NCI-H748 treated with DMSO at 0.1 percent for 48 hours (cell line): Measurements from ENCODE around the gene DIPK1C.

Source experiments
- DNase-seq: peaks from one replicate; lab custom pipeline; 2025; lab: John Stamatoyannopoulos, UW

The DIPK1C gene

GRCh38 chr18:74388227-74388626 is 68.9 kb downstream of the DIPK1C start:
- DNase-seq: no peak

- DNase-seq: no peak
Observed at GRCh38 chr18:74387383-74387782, 69.7 kb downstream of the DIPK1C start.
